Fibroblast of pulmonary artery (primary cell): ENCODE results near the gene SETD9.
A peak's percentile ranks its signal among the peaks of the same experiment; 100 is the strongest.

Experiments used
- DNase-seq: peaks from one replicate; pipeline ENCODE4 v3.0.0-alpha.2; 2010; ENCODE audit warnings: low read depth
- H3K4me3 ChIP-seq: replicated peaks from 2 replicates; pipeline ENCODE4 v1.5.1; 2011; ENCODE audit warnings: low read depth, mild to moderate bottlenecking, control low read depth, low read length, moderate library complexity
- CTCF ChIP-seq: IDR thresholded peaks from 2 replicates; pipeline ENCODE4 v1.5.1; 2011; ENCODE audit warnings: mild to moderate bottlenecking, control low read depth, low read length, inconsistent platforms; ENCODE audit errors: missing control alignments

The SETD9 gene

GRCh38 chr5:56951126-56951945 lies 41.9 kb downstream of the SETD9 start:
- no peak for TF ChIP-seq CTCF
- no peak for DNase-seq
- peak overlapping the region; percentile 83 for H3K4me3 ChIP-seq

- H3K4me3 ChIP-seq = peak within 1 kb of the TSS; percentile 83
- TF ChIP-seq CTCF = no peak
- DNase-seq = peak; percentile 74
These were observed 42.7 kb downstream of the SETD9 start, which contains the start of gene MIER3 for GRCh38 chr5:56951946-56952691. MIER3 (minus strand) TSS chr5:56952123; CDS start chr5:56952102, 21 bp downstream.

- DNase-seq = no peak
- no peak overlapping the region for H3K4me3 ChIP-seq
- TF ChIP-seq CTCF = no peak
These were observed 44.9 kb downstream of the SETD9 start for GRCh38 chr5:56954262-56954661.

- no peak for TF ChIP-seq CTCF
- no peak overlapping the region for H3K4me3 ChIP-seq
- DNase-seq = no peak
These were observed 49.2 kb downstream of the SETD9 start for GRCh38 chr5:56958595-56958994.

- DNase-seq = no peak
- H3K4me3 ChIP-seq = no peak overlapping the region
- no peak for TF ChIP-seq CTCF
These were observed 49.9 kb downstream of the SETD9 start for GRCh38 chr5:56959326-56959725.

- DNase-seq = no peak
- no peak overlapping the region for H3K4me3 ChIP-seq
- no peak for TF ChIP-seq CTCF
These were observed 52.4 kb downstream of the SETD9 start for GRCh38 chr5:56961746-56962145.
